GM12874 (cell line): Measurements from ENCODE around the gene HELZ.

Source experiments
- TF ChIP-seq, protein P1 (sequence below): IDR thresholded peaks from 2 replicates; pipeline ENCODE4 v1.5.1; 2011; ENCODE audit warnings: low read depth, mild to moderate bottlenecking, control low read depth, low read length, moderate library complexity; ENCODE audit not compliant: insufficient read depth

Gene HELZ

GRCh38 chr17:67285360-67285759, 40.4 kb upstream of the HELZ start:
- TF ChIP-seq, protein P1, sequence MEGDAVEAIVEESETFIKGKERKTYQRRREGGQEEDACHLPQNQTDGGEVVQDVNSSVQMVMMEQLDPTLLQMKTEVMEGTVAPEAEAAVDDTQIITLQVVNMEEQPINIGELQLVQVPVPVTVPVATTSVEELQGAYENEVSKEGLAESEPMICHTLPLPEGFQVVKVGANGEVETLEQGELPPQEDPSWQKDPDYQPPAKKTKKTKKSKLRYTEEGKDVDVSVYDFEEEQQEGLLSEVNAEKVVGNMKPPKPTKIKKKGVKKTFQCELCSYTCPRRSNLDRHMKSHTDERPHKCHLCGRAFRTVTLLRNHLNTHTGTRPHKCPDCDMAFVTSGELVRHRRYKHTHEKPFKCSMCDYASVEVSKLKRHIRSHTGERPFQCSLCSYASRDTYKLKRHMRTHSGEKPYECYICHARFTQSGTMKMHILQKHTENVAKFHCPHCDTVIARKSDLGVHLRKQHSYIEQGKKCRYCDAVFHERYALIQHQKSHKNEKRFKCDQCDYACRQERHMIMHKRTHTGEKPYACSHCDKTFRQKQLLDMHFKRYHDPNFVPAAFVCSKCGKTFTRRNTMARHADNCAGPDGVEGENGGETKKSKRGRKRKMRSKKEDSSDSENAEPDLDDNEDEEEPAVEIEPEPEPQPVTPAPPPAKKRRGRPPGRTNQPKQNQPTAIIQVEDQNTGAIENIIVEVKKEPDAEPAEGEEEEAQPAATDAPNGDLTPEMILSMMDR = no peak

GRCh38 chr17:67283731-67284516, 38.9 kb upstream of the HELZ start:
- TF ChIP-seq, protein P1 = no peak

- TF ChIP-seq, protein P1 = no peak
Observed at GRCh38 chr17:67281743-67282142, 36.7 kb upstream of the HELZ start.

DNA sequence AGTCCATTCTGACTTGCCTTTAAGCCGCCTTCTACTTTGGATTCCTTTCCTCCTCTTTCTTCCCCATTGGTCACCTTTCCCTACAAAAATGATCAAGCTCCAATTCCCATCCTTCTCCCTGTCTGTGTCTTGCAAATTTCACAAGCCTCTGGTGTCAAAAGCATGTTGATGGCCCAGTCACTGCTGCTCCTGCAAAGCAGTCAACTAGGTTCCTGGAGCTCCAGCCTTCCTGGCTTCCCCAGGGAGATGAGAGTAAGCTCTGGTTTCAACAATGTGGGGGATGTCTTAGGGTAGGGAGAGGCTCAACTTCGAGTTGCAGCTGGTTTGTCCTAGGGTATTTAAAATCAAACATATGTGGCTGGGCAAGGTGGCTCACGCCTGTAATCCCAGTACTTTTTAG, 36.1 kb upstream of the HELZ start:
- TF ChIP-seq, protein P1 = no peak

DNA sequence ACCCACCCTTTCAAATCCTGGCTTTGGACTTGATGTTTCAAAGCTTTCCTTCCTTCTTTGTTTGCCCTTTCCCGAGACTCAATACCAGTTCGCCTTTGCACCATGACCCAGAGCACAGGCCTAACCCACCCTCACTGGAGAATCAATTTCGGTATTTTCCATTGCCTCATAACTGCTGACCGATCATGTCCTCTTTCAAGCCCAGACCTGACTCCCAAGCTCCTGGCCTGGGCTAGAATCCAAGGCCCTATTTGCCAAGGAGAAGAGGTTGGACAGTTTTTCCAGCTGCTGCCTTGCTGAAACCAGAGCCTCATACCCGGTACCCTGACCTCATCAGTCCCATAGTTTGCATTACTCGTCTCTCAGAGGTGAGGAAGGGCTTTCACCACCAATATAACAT, 35.3 kb upstream of the HELZ start:
- TF ChIP-seq, protein P1 = no peak

DNA sequence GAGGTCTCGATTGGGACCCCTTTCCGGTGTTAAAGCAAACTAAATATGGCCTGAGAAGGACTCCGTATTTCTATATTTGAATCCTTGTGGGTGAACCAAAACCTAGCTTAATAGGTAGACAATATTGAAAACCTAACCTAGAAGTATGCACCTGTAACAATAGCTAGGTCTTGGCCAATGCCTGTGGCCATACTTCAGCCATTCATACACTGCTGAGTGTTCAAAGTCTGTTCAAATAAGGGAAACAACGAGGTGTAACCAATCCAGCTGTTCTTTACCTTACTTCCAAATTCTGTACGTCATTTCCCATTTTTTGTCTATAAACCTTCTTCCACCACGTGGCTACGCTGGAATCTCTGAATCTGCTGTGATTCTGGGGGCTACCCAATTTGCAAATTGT, 34.1 kb upstream of the HELZ start:
- TF ChIP-seq, protein P1 = no peak

DNA sequence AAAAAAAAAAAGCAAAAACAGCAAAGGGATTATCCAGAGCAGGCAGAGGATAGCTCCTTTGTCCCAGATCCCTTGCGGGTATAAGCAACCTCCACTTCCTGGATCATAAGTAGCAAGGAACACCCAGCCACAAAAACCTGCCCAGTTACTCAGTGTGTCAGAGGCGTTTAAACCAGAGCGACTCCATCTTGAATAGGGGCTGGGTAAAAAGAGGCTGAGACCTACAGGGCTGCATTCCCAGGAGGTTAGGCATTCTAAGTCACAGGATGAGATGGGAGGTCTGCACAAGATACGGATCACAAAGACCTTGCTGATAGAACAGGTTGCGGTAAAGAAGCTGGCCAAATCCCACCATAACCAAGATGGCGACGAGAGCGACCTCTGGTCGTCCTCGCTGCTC, 33.4 kb upstream of the HELZ start:
- TF ChIP-seq, protein P1 = no peak

DNA sequence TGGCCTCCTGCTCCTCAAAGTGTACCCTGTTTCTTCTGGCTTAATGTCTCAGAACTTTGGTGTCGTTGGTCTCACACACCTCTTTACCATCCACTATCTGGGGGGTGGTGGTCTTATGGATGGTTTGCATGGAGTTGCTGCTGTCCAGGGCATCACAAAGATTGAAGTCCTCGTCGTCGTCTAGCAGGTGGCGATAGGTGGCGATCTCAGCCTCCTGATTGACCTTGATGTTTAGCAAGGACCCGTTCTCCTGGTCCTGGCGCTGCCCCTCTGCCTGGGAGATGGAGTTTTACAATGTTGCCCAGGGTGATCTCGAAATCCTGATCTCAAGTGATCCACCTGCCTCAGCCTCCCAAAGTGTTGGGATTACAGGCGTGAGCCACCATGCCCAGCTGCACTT, 31.1 kb upstream of the HELZ start:
- TF ChIP-seq, protein P1 = no peak
